Activated naive CD8-positive, alpha-beta T cell treated with anti-CD3 and anti-CD28 coated beads, Interleukin-2, amount 10 ng/mL, durations not matched to agents 7 days and 5 days (primary cell): ENCODE results near the gene FBXO3. TPM values are rescaled to one million over a fixed set of nuclear protein-coding genes. Genes with fewer than 3 reads are reported as not detected.
"Not testable (repeated sequence)": the region's sequence is repeated elsewhere in the genome, so short reads cannot be mapped to it uniquely, and the experiment has no call there.

Experiments used
- ATAC-seq: fragments of 150-1000 bp; cut with Tn5 transposase; one replicate; pipeline ENCODE4 v1.10.0; 2021; ENCODE audit warnings: low read depth, moderate library complexity
- POLR2A ChIA-PET: fragments of 350-600 bp; sonication (Branson Sonifier 250); formaldehyde crosslinking; loops from one replicate; lab custom pipeline; 2021; ENCODE audit warnings: antibody characterized with exemption; lab: Charles Lee
- DNase-seq: peaks from one replicate; pipeline ENCODE4 v3.0.0; 2021
- H3K27ac Mint-ChIP-seq: one replicate; pipeline ENCODE4 v1.8.0; 2022; ENCODE audit warnings: mild to moderate bottlenecking, mixed read lengths
- H3K27me3 Mint-ChIP-seq: one replicate; pipeline ENCODE4 v1.8.0; 2022; ENCODE audit warnings: mild to moderate bottlenecking, moderate library complexity, mixed read lengths
- H3K36me3 Mint-ChIP-seq: one replicate; pipeline ENCODE4 v1.8.0; 2021; ENCODE audit warnings: mild to moderate bottlenecking, mixed read lengths
- H3K4me1 Mint-ChIP-seq: one replicate; pipeline ENCODE4 v1.8.0; 2021; ENCODE audit warnings: mixed read lengths
- H3K4me3 Mint-ChIP-seq: one replicate; pipeline ENCODE4 v1.8.0; 2022; ENCODE audit warnings: mild to moderate bottlenecking, moderate library complexity, mixed read lengths
- H3K9me3 Mint-ChIP-seq: one replicate; pipeline ENCODE4 v1.8.0; 2021; ENCODE audit warnings: mixed read lengths
- total RNA-seq, 2 experiments: library from RNA; stranded (reverse); gene quantifications; one replicate each; pipeline ENCODE4 v1.2.3, GENCODE V29; 2021

The FBXO3 gene
- total RNA-seq: 10 to 100 TPM; 29.4 to 30.1 TPM

GRCh38 chr11:33773987-33774735 lies at the start of gene FBXO3:
Gene FBXO3 (minus strand): TSS chr11:33774520. CDS start chr11:33774497, 23 bp downstream.
- peak within 1 kb of the TSS; percentile 96 for H3K4me3 Mint-ChIP-seq
- peaks cover 9% of the 10 kb centered on the region for H3K36me3 Mint-ChIP-seq
- peaks cover 34% of the 10 kb centered on the region for H3K27me3 Mint-ChIP-seq
- H3K27ac Mint-ChIP-seq: peak within 1 kb of the TSS; percentile 96
- POLR2A ChIA-PET: interaction anchor here (0.7 to 1.0 kb wide), 3 partner anchors 19 to 394 kb away, joined by 3 to 5 read pairs (median 4); no protein-coding TSS in a partner anchor
- DNase-seq: peak; percentile 85
- peak; percentile 87 for ATAC-seq
- H3K9me3 Mint-ChIP-seq: no peaks in the 10 kb centered on the region
- H3K4me1 Mint-ChIP-seq: peaks cover 21% of the 10 kb centered on the region

- H3K4me3 Mint-ChIP-seq, POLR2A ChIA-PET, H3K9me3 Mint-ChIP-seq, H3K36me3 Mint-ChIP-seq, H3K27ac Mint-ChIP-seq, ATAC-seq, DNase-seq, H3K4me1 Mint-ChIP-seq: not testable (repeated sequence)
- peaks cover 34% of the 10 kb centered on the region for H3K27me3 Mint-ChIP-seq
These were observed 48.7 kb upstream of the FBXO3 start for GRCh38 chr11:33822981-33823380.

GRCh38 chr11:33819278-33820035 lies 45.1 kb upstream of the FBXO3 start:
- H3K27me3 Mint-ChIP-seq: peaks cover 8% of the 10 kb centered on the region
- H3K9me3 Mint-ChIP-seq: no peaks in the 10 kb centered on the region
- H3K4me1 Mint-ChIP-seq: no peaks in the 10 kb centered on the region
- H3K36me3 Mint-ChIP-seq: no peaks in the 10 kb centered on the region
- ATAC-seq (no peak), DNase-seq (no peak)
- H3K4me3 Mint-ChIP-seq: no peak overlapping the region
- no peak overlapping the region for H3K27ac Mint-ChIP-seq
- POLR2A ChIA-PET: no interaction called here

- POLR2A ChIA-PET: interaction anchor here (1.0 kb wide), 1 partner anchor 21 kb away, joined by 3 read pairs; no protein-coding TSS in a partner anchor
- ATAC-seq (peak; percentile 88), DNase-seq (peak; percentile 78)
- Mint-ChIP-seq H3K4me1 (peaks cover 3% of the 10 kb centered on the region), H3K27ac (no peak overlapping the region), H3K36me3 (no peaks in the 10 kb centered on the region), H3K9me3 (no peaks in the 10 kb centered on the region), H3K4me3 (no peak overlapping the region), H3K27me3 (peaks cover 23% of the 10 kb centered on the region)
These were observed 34.0 kb upstream of the FBXO3 start for GRCh38 chr11:33808228-33808828.

- POLR2A ChIA-PET: no interaction called here
- H3K4me1 Mint-ChIP-seq: peaks cover 2% of the 10 kb centered on the region
- H3K27me3 Mint-ChIP-seq: peaks cover 59% of the 10 kb centered on the region
- ATAC-seq (no peak), DNase-seq (no peak)
- H3K9me3 Mint-ChIP-seq: no peaks in the 10 kb centered on the region
- H3K4me3 Mint-ChIP-seq: no peak overlapping the region
- H3K27ac Mint-ChIP-seq: no peak overlapping the region
- no peaks in the 10 kb centered on the region for H3K36me3 Mint-ChIP-seq
These were observed 30.2 kb upstream of the FBXO3 start for GRCh38 chr11:33804471-33804870.

- DNase-seq (no peak), ATAC-seq (no peak)
- no peak overlapping the region for H3K4me3 Mint-ChIP-seq
- H3K4me1 Mint-ChIP-seq: peaks cover 2% of the 10 kb centered on the region
- H3K27me3 Mint-ChIP-seq: peaks cover 76% of the 10 kb centered on the region
- no peak overlapping the region for H3K27ac Mint-ChIP-seq
- no peaks in the 10 kb centered on the region for H3K36me3 Mint-ChIP-seq
- H3K9me3 Mint-ChIP-seq: no peaks in the 10 kb centered on the region
- POLR2A ChIA-PET: no interaction called here
These were observed 28.1 kb upstream of the FBXO3 start for GRCh38 chr11:33802194-33802950.

- Mint-ChIP-seq H3K27me3 (peaks cover 82% of the 10 kb centered on the region), H3K4me1 (peaks cover 2% of the 10 kb centered on the region), H3K4me3 (no peak overlapping the region), H3K9me3 (no peaks in the 10 kb centered on the region), H3K27ac (no peak overlapping the region), H3K36me3 (no peaks in the 10 kb centered on the region)
- DNase-seq (no peak), ATAC-seq (no peak)
- POLR2A ChIA-PET: no interaction called here
These were observed 27.5 kb upstream of the FBXO3 start for GRCh38 chr11:33801821-33802193.

GRCh38 chr11:33797879-33798278 lies 23.6 kb upstream of the FBXO3 start:
- H3K27ac Mint-ChIP-seq: no peak overlapping the region
- peaks cover 79% of the 10 kb centered on the region for H3K27me3 Mint-ChIP-seq
- DNase-seq (no peak), ATAC-seq (no peak)
- H3K36me3 Mint-ChIP-seq: no peaks in the 10 kb centered on the region
- H3K9me3 Mint-ChIP-seq: no peaks in the 10 kb centered on the region
- no peak overlapping the region for H3K4me3 Mint-ChIP-seq
- POLR2A ChIA-PET: no interaction called here
- H3K4me1 Mint-ChIP-seq: peaks cover 2% of the 10 kb centered on the region

- POLR2A ChIA-PET: no interaction called here
- no peak overlapping the region for H3K4me3 Mint-ChIP-seq
- DNase-seq (no peak), ATAC-seq (no peak)
- H3K36me3 Mint-ChIP-seq: no peaks in the 10 kb centered on the region
- peaks cover 3% of the 10 kb centered on the region for H3K9me3 Mint-ChIP-seq
- peaks cover 38% of the 10 kb centered on the region for H3K27me3 Mint-ChIP-seq
- no peak overlapping the region for H3K27ac Mint-ChIP-seq
- H3K4me1 Mint-ChIP-seq: peaks cover 4% of the 10 kb centered on the region
These were observed 15.7 kb upstream of the FBXO3 start for GRCh38 chr11:33790040-33790439.

GRCh38 chr11:33788095-33788494 lies 13.8 kb upstream of the FBXO3 start:
- peaks cover 45% of the 10 kb centered on the region for H3K27me3 Mint-ChIP-seq
- H3K27ac Mint-ChIP-seq, POLR2A ChIA-PET, H3K4me3 Mint-ChIP-seq, DNase-seq, ATAC-seq, H3K9me3 Mint-ChIP-seq, H3K36me3 Mint-ChIP-seq, H3K4me1 Mint-ChIP-seq: not testable (repeated sequence)

- Mint-ChIP-seq H3K36me3 (no peaks in the 10 kb centered on the region), H3K27ac (no peak overlapping the region), H3K27me3 (peaks cover 45% of the 10 kb centered on the region), H3K9me3 (peaks cover under 1% of the 10 kb centered on the region), H3K4me1 (peaks cover 4% of the 10 kb centered on the region), H3K4me3 (no peak overlapping the region)
- DNase-seq (no peak), ATAC-seq (no peak)
- POLR2A ChIA-PET: no interaction called here
These were observed 12.8 kb upstream of the FBXO3 start for GRCh38 chr11:33787076-33787475.

- ATAC-seq (no peak), DNase-seq (no peak)
- Mint-ChIP-seq H3K27me3 (peaks cover 47% of the 10 kb centered on the region), H3K36me3 (no peaks in the 10 kb centered on the region), H3K27ac (no peak overlapping the region), H3K4me1 (peaks cover 4% of the 10 kb centered on the region), H3K4me3 (no peak overlapping the region), H3K9me3 (no peaks in the 10 kb centered on the region)
- POLR2A ChIA-PET: interaction anchor here (0.6 kb wide), 1 partner anchor 401 kb away, joined by 3 read pairs; no protein-coding TSS in a partner anchor
These were observed 11.3 kb upstream of the FBXO3 start for GRCh38 chr11:33785609-33786008.
